HUES6 (cell line): ENCODE results near the gene SLC9C2.
"Not testable (repeated sequence)": the region's sequence is repeated elsewhere in the genome, so short reads cannot be mapped to it uniquely, and the experiment has no call there.

Experiments
- H3K27ac ChIP-seq: 2 replicates; pipeline ENCODE4 v1.7.0; 2013; ENCODE audit warnings: low read depth, mild to moderate bottlenecking, low read length, inconsistent platforms
- H3K27me3 ChIP-seq: 2 replicates; pipeline ENCODE4 v1.6.1; 2013; ENCODE audit warnings: low read length; ENCODE audit not compliant: control insufficient read depth, insufficient read depth
- H3K36me3 ChIP-seq: 2 replicates; pipeline ENCODE4 v1.6.1; 2013; ENCODE audit warnings: low read length; ENCODE audit not compliant: control insufficient read depth, insufficient read depth
- H3K4me1 ChIP-seq: 2 replicates; pipeline ENCODE4 v1.6.1; 2013; ENCODE audit warnings: low read length; ENCODE audit not compliant: control insufficient read depth, insufficient read depth
- H3K4me3 ChIP-seq: 2 replicates; pipeline ENCODE4 v1.5.1; 2013; ENCODE audit warnings: low read depth, low read length
- H3K9ac ChIP-seq: one replicate; pipeline ENCODE4 v1.6.1; 2013; ENCODE audit warnings: mild to moderate bottlenecking, low read length
- H3K9me3 ChIP-seq: 2 replicates; pipeline ENCODE4 v1.6.1; 2013; ENCODE audit warnings: low read depth, low read length; ENCODE audit not compliant: control insufficient read depth, insufficient read depth

SLC9C2 gene

GRCh38 chr1:173616859-173617258, 14.0 kb upstream of the SLC9C2 start:
- Histone ChIP-seq H3K9me3 (peaks cover 23% of the 10 kb centered on the region), H3K36me3 (no peaks in the 10 kb centered on the region), H3K9ac (no peak overlapping the region), H3K4me1 (no peaks in the 10 kb centered on the region), H3K4me3 (no peak overlapping the region), H3K27me3 (no peaks in the 10 kb centered on the region), H3K27ac (no peak overlapping the region)

GRCh38 chr1:173613086-173613485, 10.2 kb upstream of the SLC9C2 start:
- not testable (repeated sequence) for H3K27ac ChIP-seq

GRCh38 chr1:173608503-173609216, 5.8 kb upstream of the SLC9C2 start:
- no peaks in the 10 kb centered on the region for H3K27me3 ChIP-seq
- H3K9me3 ChIP-seq: peaks cover 17% of the 10 kb centered on the region
- no peak overlapping the region for H3K9ac ChIP-seq
- no peaks in the 10 kb centered on the region for H3K36me3 ChIP-seq
- no peak overlapping the region for H3K27ac ChIP-seq
- no peak overlapping the region for H3K4me3 ChIP-seq
- no peaks in the 10 kb centered on the region for H3K4me1 ChIP-seq

More at GRCh38 chr1:173613086-173613485, 10.2 kb upstream of the SLC9C2 start:
- H3K36me3 ChIP-seq, H3K4me3 ChIP-seq, H3K9ac ChIP-seq, H3K4me1 ChIP-seq, H3K27me3 ChIP-seq: not testable (repeated sequence)
- H3K9me3 ChIP-seq: peaks cover 24% of the 10 kb centered on the region

- Histone ChIP-seq H3K27me3 (no peaks in the 10 kb centered on the region), H3K4me3 (no peak overlapping the region), H3K9me3 (no peaks in the 10 kb centered on the region), H3K4me1 (no peaks in the 10 kb centered on the region), H3K27ac (no peak overlapping the region), H3K9ac (no peak overlapping the region), H3K36me3 (no peaks in the 10 kb centered on the region)
These were observed 1.3 kb downstream of the SLC9C2 start for GRCh38 chr1:173601588-173601987.

- Histone ChIP-seq H3K27ac (no peak overlapping the region), H3K27me3 (no peaks in the 10 kb centered on the region), H3K9ac (no peak overlapping the region), H3K4me3 (no peak overlapping the region), H3K9me3 (no peaks in the 10 kb centered on the region), H3K4me1 (no peaks in the 10 kb centered on the region), H3K36me3 (no peaks in the 10 kb centered on the region)
These were observed 6.6 kb downstream of the SLC9C2 start for GRCh38 chr1:173596097-173596825.

- H3K9me3 ChIP-seq, H3K27ac ChIP-seq, H3K36me3 ChIP-seq, H3K4me1 ChIP-seq, H3K9ac ChIP-seq, H3K4me3 ChIP-seq, H3K27me3 ChIP-seq: not testable (repeated sequence)
These were observed 11.7 kb downstream of the SLC9C2 start for GRCh38 chr1:173591138-173591537.

GRCh38 chr1:173590557-173590956, 12.3 kb downstream of the SLC9C2 start:
- H3K27me3 ChIP-seq: no peaks in the 10 kb centered on the region
- no peaks in the 10 kb centered on the region for H3K4me1 ChIP-seq
- H3K36me3 ChIP-seq: no peaks in the 10 kb centered on the region
- no peaks in the 10 kb centered on the region for H3K9me3 ChIP-seq
- no peak overlapping the region for H3K9ac ChIP-seq
- H3K4me3 ChIP-seq: no peak overlapping the region
- H3K27ac ChIP-seq: no peak overlapping the region

GRCh38 chr1:173581383-173582079, 21.3 kb downstream of the SLC9C2 start:
- no peaks in the 10 kb centered on the region for H3K36me3 ChIP-seq
- no peaks in the 10 kb centered on the region for H3K27me3 ChIP-seq
- no peaks in the 10 kb centered on the region for H3K4me1 ChIP-seq
- no peak overlapping the region for H3K27ac ChIP-seq
- no peaks in the 10 kb centered on the region for H3K9me3 ChIP-seq
- no peak overlapping the region for H3K4me3 ChIP-seq
- no peak overlapping the region for H3K9ac ChIP-seq

GRCh38 chr1:173580658-173581057, 22.2 kb downstream of the SLC9C2 start:
- Histone ChIP-seq H3K9me3 (no peaks in the 10 kb centered on the region), H3K36me3 (no peaks in the 10 kb centered on the region), H3K9ac (no peak overlapping the region), H3K27ac (no peak overlapping the region), H3K4me1 (no peaks in the 10 kb centered on the region), H3K4me3 (no peak overlapping the region), H3K27me3 (no peaks in the 10 kb centered on the region)

GRCh38 chr1:173580071-173580470, 22.8 kb downstream of the SLC9C2 start:
- Histone ChIP-seq H3K9ac (no peak overlapping the region), H3K9me3 (no peaks in the 10 kb centered on the region), H3K27me3 (no peaks in the 10 kb centered on the region), H3K27ac (no peak overlapping the region), H3K36me3 (no peaks in the 10 kb centered on the region), H3K4me1 (no peaks in the 10 kb centered on the region), H3K4me3 (no peak overlapping the region)

GRCh38 chr1:173573596-173573995, 29.3 kb downstream of the SLC9C2 start:
- Histone ChIP-seq H3K4me3 (no peak overlapping the region), H3K4me1 (no peaks in the 10 kb centered on the region), H3K27me3 (no peaks in the 10 kb centered on the region), H3K9ac (no peak overlapping the region), H3K9me3 (no peaks in the 10 kb centered on the region), H3K27ac (no peak overlapping the region), H3K36me3 (no peaks in the 10 kb centered on the region)
